Measurements from ENCODE around the gene ERCC1. TPM values are rescaled to one million over a fixed set of nuclear protein-coding genes. Genes with fewer than 3 reads are reported as not detected.

The ERCC1 gene
- total RNA-seq, 1 donor from 2014 or later: 67.1 TPM

DNA sequence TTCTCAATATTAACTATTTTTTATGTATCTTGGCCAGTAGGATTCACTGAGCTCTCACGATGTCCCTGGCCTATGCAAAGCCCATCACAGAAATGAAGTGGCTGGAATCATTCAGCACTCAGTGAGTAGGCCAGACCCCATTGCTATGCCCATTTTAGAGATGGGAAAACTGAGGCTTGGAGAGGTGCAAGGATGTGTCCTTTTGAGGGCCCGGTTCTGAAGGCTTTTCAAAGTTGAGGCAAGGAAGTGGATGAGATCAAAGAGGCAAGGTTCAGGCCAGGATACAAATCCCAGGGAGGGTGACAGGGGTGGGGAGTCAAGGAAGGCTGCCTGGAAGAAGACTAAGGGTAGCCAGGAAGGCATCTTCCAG, 18.7 kb upstream of the ERCC1 start:
- Histone ChIP-seq H3K36me3 (ENCODE audit: control insufficient read depth, insufficient read depth, low read length) (no peaks in the 10 kb centered on the region), H3K4me3 (ENCODE audit: low read depth, low read length) (no peak overlapping the region), H3K27me3 (ENCODE audit: control insufficient read depth, insufficient read depth, low read length) (no peaks in the 10 kb centered on the region)
- no peak for DNase-seq (ENCODE audit: low read depth)
- TF ChIP-seq, protein P1, sequence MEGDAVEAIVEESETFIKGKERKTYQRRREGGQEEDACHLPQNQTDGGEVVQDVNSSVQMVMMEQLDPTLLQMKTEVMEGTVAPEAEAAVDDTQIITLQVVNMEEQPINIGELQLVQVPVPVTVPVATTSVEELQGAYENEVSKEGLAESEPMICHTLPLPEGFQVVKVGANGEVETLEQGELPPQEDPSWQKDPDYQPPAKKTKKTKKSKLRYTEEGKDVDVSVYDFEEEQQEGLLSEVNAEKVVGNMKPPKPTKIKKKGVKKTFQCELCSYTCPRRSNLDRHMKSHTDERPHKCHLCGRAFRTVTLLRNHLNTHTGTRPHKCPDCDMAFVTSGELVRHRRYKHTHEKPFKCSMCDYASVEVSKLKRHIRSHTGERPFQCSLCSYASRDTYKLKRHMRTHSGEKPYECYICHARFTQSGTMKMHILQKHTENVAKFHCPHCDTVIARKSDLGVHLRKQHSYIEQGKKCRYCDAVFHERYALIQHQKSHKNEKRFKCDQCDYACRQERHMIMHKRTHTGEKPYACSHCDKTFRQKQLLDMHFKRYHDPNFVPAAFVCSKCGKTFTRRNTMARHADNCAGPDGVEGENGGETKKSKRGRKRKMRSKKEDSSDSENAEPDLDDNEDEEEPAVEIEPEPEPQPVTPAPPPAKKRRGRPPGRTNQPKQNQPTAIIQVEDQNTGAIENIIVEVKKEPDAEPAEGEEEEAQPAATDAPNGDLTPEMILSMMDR (IDR thresholded peaks at IDR 0.05; ENCODE audit: insufficient read depth, low read length, poor library complexity, severe bottlenecking): no peak

- TF ChIP-seq, protein P1 (IDR thresholded peaks at IDR 0.05; ENCODE audit: insufficient read depth, low read length, poor library complexity, severe bottlenecking): no peak
- no peak for DNase-seq (ENCODE audit: low read depth)
- Histone ChIP-seq H3K36me3 (ENCODE audit: control insufficient read depth, insufficient read depth, low read length) (no peaks in the 10 kb centered on the region), H3K4me3 (ENCODE audit: low read depth, low read length) (no peak overlapping the region), H3K27me3 (ENCODE audit: control insufficient read depth, insufficient read depth, low read length) (no peaks in the 10 kb centered on the region)
Observed at GRCh38 chr19:45440873-45441654, 17.3 kb upstream of the ERCC1 start.

GRCh38 chr19:45440259-45440638, 16.5 kb upstream of the ERCC1 start:
- Histone ChIP-seq H3K27me3 (ENCODE audit: control insufficient read depth, insufficient read depth, low read length) (no peaks in the 10 kb centered on the region), H3K4me3 (ENCODE audit: low read depth, low read length) (peak overlapping the region; percentile 49), H3K36me3 (ENCODE audit: control insufficient read depth, insufficient read depth, low read length) (no peaks in the 10 kb centered on the region)
- DNase-seq (ENCODE audit: low read depth): no peak
- TF ChIP-seq, protein P1 (IDR thresholded peaks at IDR 0.05; ENCODE audit: insufficient read depth, low read length, poor library complexity, severe bottlenecking): no peak

- Histone ChIP-seq H3K4me3 (ENCODE audit: low read depth, low read length) (peak overlapping the region; percentile 49), H3K27me3 (ENCODE audit: control insufficient read depth, insufficient read depth, low read length) (no peaks in the 10 kb centered on the region), H3K36me3 (ENCODE audit: control insufficient read depth, insufficient read depth, low read length) (no peaks in the 10 kb centered on the region)
- TF ChIP-seq, protein P1 (IDR thresholded peaks at IDR 0.05; ENCODE audit: insufficient read depth, low read length, poor library complexity, severe bottlenecking): peak; percentile 92
- no peak for DNase-seq (ENCODE audit: low read depth)
Observed at GRCh38 chr19:45439569-45440258, 16.0 kb upstream of the ERCC1 start.

DNA sequence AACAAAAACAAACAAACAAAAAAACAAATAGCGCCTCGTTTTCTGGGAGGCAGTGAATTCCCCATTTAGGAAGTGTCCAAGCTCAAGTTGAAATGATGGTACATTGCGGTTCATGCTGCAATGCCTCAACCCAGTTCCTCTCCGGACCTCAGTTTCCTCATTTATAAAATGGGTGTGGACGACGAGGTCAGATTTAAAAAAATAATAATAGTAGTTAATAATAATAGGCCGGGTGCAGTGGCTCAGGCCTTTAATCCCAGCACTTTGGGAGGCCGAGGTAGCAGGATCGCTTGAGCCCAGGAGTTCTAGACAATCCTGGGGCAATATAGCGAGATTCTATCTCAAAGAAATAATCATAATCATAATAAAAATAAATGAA, 15.5 kb upstream of the ERCC1 start:
- Histone ChIP-seq H3K4me3 (ENCODE audit: low read depth, low read length) (peak overlapping the region; percentile 49), H3K27me3 (ENCODE audit: control insufficient read depth, insufficient read depth, low read length) (no peaks in the 10 kb centered on the region), H3K36me3 (ENCODE audit: control insufficient read depth, insufficient read depth, low read length) (no peaks in the 10 kb centered on the region)
- TF ChIP-seq, protein P1 (IDR thresholded peaks at IDR 0.05; ENCODE audit: insufficient read depth, low read length, poor library complexity, severe bottlenecking): no peak
- DNase-seq (ENCODE audit: low read depth): no peak

All from kidney epithelial cell (primary cell).